AG10803 (cell line): ENCODE data around the gene ZBTB5.

Experiments
- DNase-seq: peaks from one replicate; pipeline ENCODE4 v3.0.0; 2010; ENCODE audit warnings: low read depth
- H3K4me3 ChIP-seq: 2 replicates; pipeline ENCODE4 v1.5.1; 2011; ENCODE audit warnings: mild to moderate bottlenecking, low read length, control low read depth
- TF ChIP-seq, protein P1 (sequence below): conservative IDR thresholded peaks from 2 replicates; pipeline ENCODE4 v1.5.1; 2011; ENCODE audit warnings: mild to moderate bottlenecking, low read length, control low read depth, inconsistent platforms

Gene ZBTB5

GRCh38 chr9:37423508-37423907 is 41.7 kb downstream of the ZBTB5 start:
- peak overlapping the region; percentile 96 for H3K4me3 ChIP-seq
- DNase-seq: no peak
- TF ChIP-seq, protein P1, sequence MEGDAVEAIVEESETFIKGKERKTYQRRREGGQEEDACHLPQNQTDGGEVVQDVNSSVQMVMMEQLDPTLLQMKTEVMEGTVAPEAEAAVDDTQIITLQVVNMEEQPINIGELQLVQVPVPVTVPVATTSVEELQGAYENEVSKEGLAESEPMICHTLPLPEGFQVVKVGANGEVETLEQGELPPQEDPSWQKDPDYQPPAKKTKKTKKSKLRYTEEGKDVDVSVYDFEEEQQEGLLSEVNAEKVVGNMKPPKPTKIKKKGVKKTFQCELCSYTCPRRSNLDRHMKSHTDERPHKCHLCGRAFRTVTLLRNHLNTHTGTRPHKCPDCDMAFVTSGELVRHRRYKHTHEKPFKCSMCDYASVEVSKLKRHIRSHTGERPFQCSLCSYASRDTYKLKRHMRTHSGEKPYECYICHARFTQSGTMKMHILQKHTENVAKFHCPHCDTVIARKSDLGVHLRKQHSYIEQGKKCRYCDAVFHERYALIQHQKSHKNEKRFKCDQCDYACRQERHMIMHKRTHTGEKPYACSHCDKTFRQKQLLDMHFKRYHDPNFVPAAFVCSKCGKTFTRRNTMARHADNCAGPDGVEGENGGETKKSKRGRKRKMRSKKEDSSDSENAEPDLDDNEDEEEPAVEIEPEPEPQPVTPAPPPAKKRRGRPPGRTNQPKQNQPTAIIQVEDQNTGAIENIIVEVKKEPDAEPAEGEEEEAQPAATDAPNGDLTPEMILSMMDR: no peak

GRCh38 chr9:37422289-37423104 is 42.8 kb downstream of the ZBTB5 start, which contains the start of gene GRHPR:
TSS of gene GRHPR (plus strand) at chr9:37422696. CDS start at chr9:37422751, 55 bp downstream.
- TF ChIP-seq, protein P1: no peak
- DNase-seq: peak; percentile 66
- H3K4me3 ChIP-seq: peak within 1 kb of the TSS; percentile 96

DNA sequence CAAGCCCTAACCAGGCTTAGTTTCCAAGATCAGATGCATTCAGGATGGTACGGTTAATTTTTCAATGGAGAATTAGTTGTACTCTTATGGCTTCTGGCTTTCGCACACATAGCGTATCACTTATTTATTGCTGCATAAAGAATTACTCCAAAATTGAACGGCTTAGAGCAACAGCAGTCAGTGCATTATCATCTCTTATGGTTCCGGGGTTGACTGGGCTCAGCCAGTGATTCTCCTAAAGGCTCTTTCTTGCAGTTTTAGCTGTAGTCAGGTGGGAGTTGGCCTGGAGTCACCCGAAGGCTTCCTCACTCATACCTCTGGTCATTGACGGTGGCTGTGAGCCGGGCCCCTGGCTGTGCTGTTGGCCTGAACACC is 43.3 kb downstream of the ZBTB5 start:
- TF ChIP-seq, protein P1: no peak

GRCh38 chr9:37420271-37421215 is 44.7 kb downstream of the ZBTB5 start:
- no peak for DNase-seq
- TF ChIP-seq, protein P1: no peak
- H3K4me3 ChIP-seq: no peak overlapping the region

More for the DNA sequence above, 43.3 kb downstream of the ZBTB5 start:
- peak overlapping the region; percentile 96 for H3K4me3 ChIP-seq
- DNase-seq: no peak

DNA sequence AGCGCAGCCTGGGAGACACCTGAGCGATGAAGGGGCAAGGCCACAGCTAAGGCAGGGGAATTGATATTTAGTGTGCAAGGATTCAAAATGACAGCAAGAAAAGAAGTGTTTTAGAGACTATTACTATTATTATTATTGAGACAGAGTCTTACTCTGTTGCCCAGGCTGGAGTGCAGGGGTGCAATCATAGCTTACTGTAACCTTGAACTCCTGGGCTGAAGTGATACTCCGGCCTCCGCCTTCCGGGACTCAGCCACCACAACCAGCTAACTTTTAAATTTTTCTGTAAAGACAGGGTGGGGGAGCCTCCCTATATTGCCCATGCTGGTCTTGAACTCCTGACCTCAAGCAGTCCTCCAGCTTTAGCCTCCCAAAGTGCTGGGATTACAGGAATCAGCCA is 46.0 kb downstream of the ZBTB5 start:
- H3K4me3 ChIP-seq: no peak overlapping the region
- TF ChIP-seq, protein P1: no peak

GRCh38 chr9:37417857-37418618 is 47.2 kb downstream of the ZBTB5 start:
- TF ChIP-seq, protein P1: no peak
- DNase-seq: no peak
- H3K4me3 ChIP-seq: no peak overlapping the region

More for the DNA sequence above, 46.0 kb downstream of the ZBTB5 start:
- no peak for DNase-seq
